Measurements from ENCODE around the gene NKX2-4. TPM values are rescaled to one million over a fixed set of nuclear protein-coding genes. Genes with fewer than 3 reads are reported as not detected.
"Not testable (repeated sequence)": the region's sequence is repeated elsewhere in the genome, so short reads cannot be mapped to it uniquely, and the experiment has no call there.

Gene NKX2-4
- total and polyA plus RNA-seq, 9 donors: 0.05 TPM; not detected in 8

DNA sequence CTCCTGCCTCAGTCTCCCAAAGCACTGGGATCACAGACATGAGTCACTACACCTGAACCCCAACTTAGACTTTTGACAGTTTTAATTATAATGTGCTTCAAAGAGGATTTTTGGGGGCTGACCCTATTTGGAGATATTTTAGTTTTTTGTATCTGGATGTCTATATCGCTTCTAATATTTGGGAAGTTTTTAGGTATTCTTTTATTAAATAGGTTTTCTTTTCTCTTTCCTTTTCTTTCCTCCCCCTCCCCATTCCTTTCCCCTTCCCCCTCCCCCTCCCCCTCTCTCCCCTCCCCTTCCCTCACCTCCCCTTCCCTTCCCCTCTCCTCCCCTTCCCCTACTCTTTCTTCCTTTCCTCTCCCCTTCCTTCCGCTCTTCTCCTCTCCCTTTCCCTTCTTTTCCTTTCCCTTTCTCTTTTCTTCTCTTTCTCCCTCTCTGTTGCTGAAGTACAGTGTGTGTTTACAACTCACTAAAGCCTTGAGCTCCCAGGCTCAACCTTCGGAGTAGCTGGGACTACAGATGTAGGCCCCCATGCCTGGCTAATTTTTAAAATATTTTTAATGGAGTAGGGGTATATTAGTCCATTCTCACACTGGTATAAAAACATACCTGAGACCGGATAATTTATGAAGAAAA, 24.4 kb upstream of the NKX2-4 start:
- H3K27ac ChIP-seq (ENCODE audit: low read length): no peak overlapping the region
- H3K9me3 ChIP-seq (replicated peaks; ENCODE audit: control insufficient read depth, low read depth, low read length): peaks cover 11% of the 10 kb centered on the region
- DNase-seq: no peak
- no peaks in the 10 kb centered on the region for H3K4me1 ChIP-seq (ENCODE audit: control insufficient read depth, insufficient read depth, low read length)
- H3K4me3 ChIP-seq (ENCODE audit: low read length): no peak overlapping the region
- H3K27me3 ChIP-seq (ENCODE audit: control insufficient read depth, insufficient read depth, low read length): no peaks in the 10 kb centered on the region
- H3K36me3 ChIP-seq (ENCODE audit: control insufficient read depth, insufficient read depth, low read length): no peaks in the 10 kb centered on the region
- no CpG with 5 or more reads among the region's 4 CpGs for WGBS (ENCODE audit: insufficient coverage)

DNA sequence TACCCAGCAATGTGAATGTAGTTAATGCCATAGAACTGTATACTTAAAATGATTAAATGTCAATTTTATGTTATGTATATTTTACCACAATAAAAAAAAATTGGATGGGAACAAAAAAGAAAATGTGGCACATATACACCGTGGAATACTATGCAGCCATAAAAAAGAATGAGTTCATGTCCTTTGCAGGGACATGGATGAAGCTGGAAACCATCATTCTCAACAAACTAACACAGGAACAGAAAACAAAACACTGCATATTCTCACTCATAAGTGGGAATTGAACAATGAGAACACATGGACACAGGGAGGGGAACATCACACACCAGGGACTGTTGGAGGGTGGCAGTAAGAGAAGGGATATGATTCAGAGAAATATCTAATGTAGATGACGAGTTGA, 21.8 kb upstream of the NKX2-4 start:
- H3K27me3 ChIP-seq (ENCODE audit: control insufficient read depth, insufficient read depth, low read length); H3K9me3 ChIP-seq (replicated peaks; ENCODE audit: control insufficient read depth, low read depth, low read length); H3K4me3 ChIP-seq (ENCODE audit: low read length); H3K27ac ChIP-seq (ENCODE audit: low read length); H3K36me3 ChIP-seq (ENCODE audit: control insufficient read depth, insufficient read depth, low read length); DNase-seq; H3K4me1 ChIP-seq (ENCODE audit: control insufficient read depth, insufficient read depth, low read length): not testable (repeated sequence)
- no CpG with 5 or more reads among the region's 2 CpGs for WGBS (ENCODE audit: insufficient coverage)

DNA sequence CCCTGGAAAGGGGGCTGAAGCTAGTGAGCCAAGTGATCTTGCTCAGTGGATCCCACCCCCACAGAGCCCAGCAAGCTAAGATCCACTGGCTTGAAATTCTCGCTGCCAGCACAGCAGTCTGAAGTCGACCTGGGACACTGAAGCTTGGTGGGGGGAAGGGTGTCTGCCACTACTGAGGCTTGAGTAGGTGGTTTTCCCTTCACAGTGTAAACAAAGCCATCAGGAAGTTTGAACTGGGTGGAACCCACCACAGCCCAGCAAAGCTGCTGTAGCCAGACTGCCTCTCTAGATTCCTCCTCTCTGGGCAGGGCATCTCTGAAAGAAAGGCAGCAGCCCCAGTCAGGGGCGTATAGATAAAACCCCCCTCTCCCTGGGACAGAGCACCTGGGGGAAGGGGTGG, 16.7 kb upstream of the NKX2-4 start:
- H3K36me3 ChIP-seq (ENCODE audit: control insufficient read depth, insufficient read depth, low read length); H3K4me3 ChIP-seq (ENCODE audit: low read length); H3K9me3 ChIP-seq (replicated peaks; ENCODE audit: control insufficient read depth, low read depth, low read length); H3K27ac ChIP-seq (ENCODE audit: low read length); H3K27me3 ChIP-seq (ENCODE audit: control insufficient read depth, insufficient read depth, low read length); H3K4me1 ChIP-seq (ENCODE audit: control insufficient read depth, insufficient read depth, low read length); DNase-seq: not testable (repeated sequence)
- WGBS (ENCODE audit: insufficient coverage): 20% methylated on average over 1 of the region's 3 CpGs

DNA sequence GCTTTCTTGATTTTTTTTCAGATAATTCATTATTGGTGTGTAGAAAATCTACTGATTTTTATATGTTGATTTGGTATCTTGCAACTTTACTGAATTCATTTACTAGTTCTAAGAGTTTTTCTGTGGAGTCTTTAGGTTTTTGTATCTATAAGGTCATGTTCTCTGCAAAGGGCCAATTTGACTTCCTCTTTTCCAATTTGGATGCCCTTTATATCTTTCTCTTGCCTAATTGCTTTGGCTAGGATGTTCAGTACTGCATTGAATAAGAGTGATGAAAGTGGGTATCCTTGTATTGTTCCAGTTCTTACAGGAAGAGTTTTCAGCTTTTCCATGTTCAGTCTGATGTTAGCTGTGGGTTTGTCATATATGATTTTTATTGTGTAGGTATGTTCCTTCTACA, 14.4 kb upstream of the NKX2-4 start:
- peaks cover 9% of the 10 kb centered on the region for H3K27me3 ChIP-seq (ENCODE audit: control insufficient read depth, insufficient read depth, low read length)
- H3K4me1 ChIP-seq (ENCODE audit: control insufficient read depth, insufficient read depth, low read length): no peaks in the 10 kb centered on the region
- no peak overlapping the region for H3K27ac ChIP-seq (ENCODE audit: low read length)
- DNase-seq: no peak
- H3K36me3 ChIP-seq (ENCODE audit: control insufficient read depth, insufficient read depth, low read length): no peaks in the 10 kb centered on the region
- no peaks in the 10 kb centered on the region for H3K9me3 ChIP-seq (replicated peaks; ENCODE audit: control insufficient read depth, low read depth, low read length)
- H3K4me3 ChIP-seq (ENCODE audit: low read length): no peak overlapping the region

DNA sequence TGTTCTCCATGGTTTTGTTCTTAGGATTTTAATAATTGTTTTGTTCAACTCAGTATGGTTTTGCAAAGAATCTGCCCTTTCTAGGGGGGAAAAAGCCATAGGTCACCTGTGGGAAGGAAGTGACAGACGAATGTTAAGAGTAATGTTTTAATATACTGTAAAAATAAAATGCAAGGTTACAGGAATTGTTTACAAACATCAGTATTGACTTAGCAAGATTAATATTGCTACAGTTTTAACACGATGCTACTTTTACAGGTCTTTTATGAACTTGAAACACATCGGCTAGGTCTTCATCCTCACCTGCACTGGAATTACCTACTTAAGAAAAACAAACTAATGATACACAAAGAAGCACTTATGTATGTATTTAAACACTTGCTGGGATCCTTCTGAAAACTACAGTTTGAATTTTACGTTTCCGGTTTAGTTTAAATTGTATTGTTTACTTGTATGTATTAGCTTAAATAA, 1.7 kb upstream of the NKX2-4 start:
- no CpG with 5 or more reads among the region's 5 CpGs for WGBS (ENCODE audit: insufficient coverage)
- H3K4me1 ChIP-seq (ENCODE audit: control insufficient read depth, insufficient read depth, low read length): peaks cover 5% of the 10 kb centered on the region

DNA sequence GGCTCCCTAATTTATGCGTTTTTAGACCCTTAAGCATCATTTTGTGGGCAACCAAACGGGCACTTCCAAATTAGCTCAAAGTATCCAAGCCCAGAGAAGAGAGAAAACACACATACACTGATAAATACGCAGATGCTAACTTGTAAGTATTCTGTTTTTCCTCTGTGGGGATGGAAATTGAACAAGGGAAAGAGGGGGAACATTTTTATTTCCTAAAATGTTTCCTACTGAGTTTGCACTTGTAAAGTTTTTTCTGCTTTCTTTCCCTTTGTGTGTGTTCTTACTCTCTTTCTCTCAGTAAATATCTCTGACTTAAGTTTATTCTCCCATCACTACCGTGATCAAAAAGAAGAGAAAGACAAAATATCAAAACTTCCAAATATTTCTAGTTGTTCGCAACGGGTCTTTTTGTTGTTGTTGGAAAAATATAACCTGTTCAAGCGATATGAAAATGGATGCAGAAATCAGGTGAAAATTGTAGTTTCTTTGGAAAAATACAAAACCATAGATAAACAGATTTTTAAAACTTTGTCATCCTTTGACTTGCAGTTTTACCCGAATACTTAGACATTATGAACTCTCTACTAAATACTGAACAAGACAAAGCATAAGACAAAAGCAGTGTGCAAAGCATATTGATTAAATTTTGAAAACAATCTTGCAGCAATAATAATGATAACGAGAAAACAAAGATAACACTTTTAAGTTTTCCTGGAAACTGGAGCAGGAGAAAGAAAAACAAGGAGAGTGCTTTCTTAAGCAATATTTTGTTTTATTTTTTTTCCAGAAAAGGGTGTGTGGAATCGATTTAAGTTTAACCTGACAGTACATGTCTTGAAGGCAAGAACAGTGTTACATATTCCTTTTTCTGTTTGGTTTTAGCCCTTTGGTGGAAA, 1.0 kb upstream of the NKX2-4 start:
- Histone ChIP-seq H3K4me1 (ENCODE audit: control insufficient read depth, insufficient read depth, low read length) (peaks cover 5% of the 10 kb centered on the region), H3K9me3 (replicated peaks; ENCODE audit: control insufficient read depth, low read depth, low read length) (no peaks in the 10 kb centered on the region), H3K27ac (ENCODE audit: low read length) (no peak overlapping the region), H3K27me3 (ENCODE audit: control insufficient read depth, insufficient read depth, low read length) (peaks cover 30% of the 10 kb centered on the region), H3K4me3 (ENCODE audit: low read length) (no peak overlapping the region), H3K36me3 (ENCODE audit: control insufficient read depth, insufficient read depth, low read length) (no peaks in the 10 kb centered on the region)
- WGBS (ENCODE audit: insufficient coverage): 20% methylated on average over 1 of the region's 10 CpGs
- peak; percentile 13 for DNase-seq

More for the DNA sequence above, 1.7 kb upstream of the NKX2-4 start:
- Histone ChIP-seq H3K36me3 (ENCODE audit: control insufficient read depth, insufficient read depth, low read length) (no peaks in the 10 kb centered on the region), H3K9me3 (replicated peaks; ENCODE audit: control insufficient read depth, low read depth, low read length) (no peaks in the 10 kb centered on the region), H3K4me3 (ENCODE audit: low read length) (no peak overlapping the region), H3K27ac (ENCODE audit: low read length) (no peak overlapping the region), H3K27me3 (ENCODE audit: control insufficient read depth, insufficient read depth, low read length) (peaks cover 30% of the 10 kb centered on the region)
- no peak for DNase-seq

DNA sequence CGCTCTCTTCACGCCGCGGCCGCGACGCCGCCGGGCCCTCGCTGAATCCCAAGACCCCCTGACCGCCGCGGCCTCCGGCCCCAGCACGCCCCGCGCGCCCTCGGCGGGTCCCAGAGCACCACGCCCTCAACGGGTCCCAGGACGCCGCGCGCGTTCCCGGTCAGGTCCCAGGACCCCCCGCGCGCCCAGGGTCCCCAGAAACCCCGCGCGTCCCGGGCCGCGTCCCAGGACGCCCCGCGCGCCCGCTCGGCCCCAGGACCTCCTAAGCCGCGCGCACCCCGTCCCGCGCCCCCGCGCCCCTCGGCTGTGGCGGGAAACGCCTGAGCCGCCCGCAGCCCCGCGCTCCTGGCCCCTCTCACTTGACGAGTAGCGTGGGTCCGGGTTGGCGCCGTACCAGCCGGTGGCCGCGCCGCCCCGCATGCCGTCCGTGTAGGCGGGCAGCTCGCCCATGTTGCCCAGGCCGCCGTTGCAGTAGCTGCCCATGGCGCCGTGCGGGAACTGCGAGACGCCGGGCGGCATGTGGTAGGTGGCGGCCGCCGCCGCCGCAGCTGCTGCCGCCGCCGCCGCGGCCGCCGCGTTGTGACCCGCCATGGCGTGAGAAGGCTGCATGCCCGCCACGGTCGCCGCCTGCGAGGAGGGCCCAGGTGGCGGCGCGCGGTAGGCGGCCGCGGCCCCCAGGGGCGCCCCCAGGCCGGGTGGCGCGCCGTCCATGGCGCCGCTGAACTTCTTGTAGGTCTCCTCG, 556 bp downstream of the NKX2-4 start:
- Histone ChIP-seq H3K4me3 (ENCODE audit: low read length) (no peak overlapping the region), H3K9me3 (replicated peaks; ENCODE audit: control insufficient read depth, low read depth, low read length) (no peaks in the 10 kb centered on the region), H3K4me1 (ENCODE audit: control insufficient read depth, insufficient read depth, low read length) (peaks cover 5% of the 10 kb centered on the region), H3K27me3 (ENCODE audit: control insufficient read depth, insufficient read depth, low read length) (peaks cover 41% of the 10 kb centered on the region), H3K36me3 (ENCODE audit: control insufficient read depth, insufficient read depth, low read length) (no peaks in the 10 kb centered on the region), H3K27ac (ENCODE audit: low read length) (no peak overlapping the region)
- peak; percentile 7 for DNase-seq
- under 1% methylated on average over 116 of the region's 116 CpGs for WGBS (ENCODE audit: insufficient coverage)

DNA sequence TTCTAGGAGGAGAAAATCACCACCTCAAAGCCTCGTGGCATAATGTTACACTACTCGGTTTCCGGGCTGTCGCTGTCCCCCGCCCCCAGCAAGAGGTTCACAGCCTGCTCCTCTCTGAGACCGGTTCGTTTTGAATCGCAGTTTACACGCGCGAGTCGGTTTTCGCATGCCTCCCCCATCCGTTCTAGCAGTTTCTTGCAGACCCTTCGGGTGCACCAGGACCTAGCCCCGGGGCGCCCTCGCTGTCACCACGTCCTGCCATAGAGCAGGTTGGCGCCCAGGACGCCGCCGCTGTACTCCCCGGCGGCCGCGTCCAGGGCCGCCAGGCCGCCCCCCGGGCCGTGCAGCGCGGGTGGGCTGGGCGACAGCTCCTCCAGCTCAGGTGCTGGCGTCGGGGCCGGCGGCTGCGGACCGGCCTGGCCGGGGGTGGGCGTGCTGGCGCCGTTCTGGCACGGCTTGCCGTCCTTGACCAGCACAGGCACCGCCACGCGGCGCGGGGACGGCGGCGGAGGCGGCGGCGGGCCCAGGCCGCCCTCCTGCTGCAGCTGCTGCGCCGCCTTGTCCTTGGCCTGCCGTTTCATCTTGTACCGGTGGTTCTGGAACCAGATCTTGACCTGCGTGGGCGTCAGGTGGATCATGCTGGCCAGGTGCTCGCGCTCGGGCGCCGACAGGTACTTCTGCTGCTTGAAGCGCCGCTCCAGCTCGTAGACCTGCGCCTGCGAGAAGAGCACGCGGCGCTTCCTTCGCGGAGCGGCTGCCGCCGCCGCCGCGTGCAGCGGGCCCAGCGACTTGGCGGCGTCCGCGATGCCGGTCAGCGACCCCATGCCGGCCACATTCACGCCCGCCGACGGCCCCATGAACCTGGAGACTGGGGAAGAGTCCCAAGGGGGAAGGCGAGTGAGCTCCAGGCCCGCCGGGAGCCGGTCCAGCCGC, 1.4 kb downstream of the NKX2-4 start:
- peaks cover 48% of the 10 kb centered on the region for H3K27me3 ChIP-seq (ENCODE audit: control insufficient read depth, insufficient read depth, low read length)
- H3K4me1 ChIP-seq (ENCODE audit: control insufficient read depth, insufficient read depth, low read length): peaks cover 5% of the 10 kb centered on the region
- peak; percentile 22 for DNase-seq

DNA sequence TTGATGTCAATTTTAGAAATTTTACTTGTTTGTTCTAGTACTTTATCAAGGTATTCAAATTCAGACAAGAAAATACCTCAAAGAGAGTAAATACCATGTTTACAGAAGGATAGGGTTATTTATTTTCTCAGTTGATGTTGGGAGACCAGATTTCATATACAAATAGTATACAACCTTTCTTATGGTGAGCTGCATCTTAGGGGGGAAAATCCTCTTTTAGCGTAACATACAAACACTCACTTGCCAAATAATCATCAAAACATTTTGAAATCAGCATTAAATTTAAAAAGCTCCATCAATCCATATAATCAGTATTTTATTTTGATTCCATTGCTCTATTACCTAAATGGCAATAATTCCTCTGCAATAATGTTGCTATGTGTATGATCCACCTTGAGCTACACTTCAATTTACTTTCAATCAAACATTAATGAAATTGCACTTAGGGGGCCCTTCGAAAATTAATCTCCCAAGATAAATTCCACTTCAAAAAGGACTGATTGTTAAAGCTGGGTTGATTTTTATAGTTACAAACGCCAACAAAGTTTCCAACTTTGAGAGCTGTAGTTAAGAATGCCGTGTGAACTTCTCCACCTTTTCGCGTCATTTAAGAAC, 2.2 kb downstream of the NKX2-4 start:
- Histone ChIP-seq H3K9me3 (replicated peaks; ENCODE audit: control insufficient read depth, low read depth, low read length) (no peaks in the 10 kb centered on the region), H3K36me3 (ENCODE audit: control insufficient read depth, insufficient read depth, low read length) (no peaks in the 10 kb centered on the region), H3K27me3 (ENCODE audit: control insufficient read depth, insufficient read depth, low read length) (peaks cover 45% of the 10 kb centered on the region), H3K4me1 (ENCODE audit: control insufficient read depth, insufficient read depth, low read length) (peaks cover 5% of the 10 kb centered on the region), H3K27ac (ENCODE audit: low read length) (no peak overlapping the region), H3K4me3 (ENCODE audit: low read length) (no peak overlapping the region)
- 8% methylated on average over 2 of the region's 6 CpGs for WGBS (ENCODE audit: insufficient coverage)
- peak; percentile 14 for DNase-seq

More for the DNA sequence above, 1.4 kb downstream of the NKX2-4 start:
- no peak overlapping the region for H3K27ac ChIP-seq (ENCODE audit: low read length)
- H3K9me3 ChIP-seq (replicated peaks; ENCODE audit: control insufficient read depth, low read depth, low read length): no peaks in the 10 kb centered on the region
- no peak overlapping the region for H3K4me3 ChIP-seq (ENCODE audit: low read length)
- H3K36me3 ChIP-seq (ENCODE audit: control insufficient read depth, insufficient read depth, low read length): no peaks in the 10 kb centered on the region
- under 1% methylated on average over 103 of the region's 103 CpGs for WGBS (ENCODE audit: insufficient coverage)
